Lower leg skin (tissue), 4 donors: Measurements from ENCODE around the gene CSNK1D. TPM values are rescaled to one million over a fixed set of nuclear protein-coding genes. Genes with fewer than 3 reads are reported as not detected.

Experiments used
- DNase-seq, 2 donors: peaks; one replicate each; pipeline ENCODE4 v3.0.0-alpha.2; 2019; ENCODE audit warnings: low spot score in 2 of 2
- H3K4me3 ChIP-seq: fragments of 200-600 bp; sonication (generic); 2 replicates; pipeline ENCODE4 v1.5.1; 2017; ENCODE audit warnings: mild to moderate bottlenecking, low read depth; ENCODE audit not compliant: poor library complexity, severe bottlenecking
- POLR2A ChIP-seq, 2 donors: fragments of 450-650 bp; IDR thresholded peaks; one replicate each; pipeline ENCODE4 v1.6.1; 2016 to 2017; ENCODE audit warnings: antibody characterized with exemption in 2 of 2, mild to moderate bottlenecking in 1 of 2, moderate library complexity in 1 of 2
- WGBS, 2 donors: methylation state at CpG; one replicate each; pipeline ENCODE4 v1.1.5; 2018; 5-methylcytosine and 5-hydroxymethylcytosine counted together
- intact Hi-C: fragments of 100-400 bp; cut with DNase I; formaldehyde crosslinking; loops from one replicate; pipeline ENCODE4 v1.15.0; 2023; ENCODE audit warnings: low total_unique reads
- total RNA-seq, 4 donors: library from RNA; depleted of rRNA; stranded (reverse); fragments of >200 nt; gene quantifications; one replicate each; pipeline ENCODE4 v1.1.0, GENCODE V29; 2016
- TF ChIP-seq, protein P1 (sequence below), 3 donors: fragments of 450-650 bp; IDR thresholded peaks; one replicate each; pipeline ENCODE4 v1.5.1; 2016; ENCODE audit warnings: antibody characterized with exemption in 3 of 3, mild to moderate bottlenecking in 3 of 3, moderate library complexity in 2 of 3

CSNK1D gene
- total RNA-seq, 4 donors from 2014 or later = 46.0 to 88.4 (median 56.4) TPM

DNA sequence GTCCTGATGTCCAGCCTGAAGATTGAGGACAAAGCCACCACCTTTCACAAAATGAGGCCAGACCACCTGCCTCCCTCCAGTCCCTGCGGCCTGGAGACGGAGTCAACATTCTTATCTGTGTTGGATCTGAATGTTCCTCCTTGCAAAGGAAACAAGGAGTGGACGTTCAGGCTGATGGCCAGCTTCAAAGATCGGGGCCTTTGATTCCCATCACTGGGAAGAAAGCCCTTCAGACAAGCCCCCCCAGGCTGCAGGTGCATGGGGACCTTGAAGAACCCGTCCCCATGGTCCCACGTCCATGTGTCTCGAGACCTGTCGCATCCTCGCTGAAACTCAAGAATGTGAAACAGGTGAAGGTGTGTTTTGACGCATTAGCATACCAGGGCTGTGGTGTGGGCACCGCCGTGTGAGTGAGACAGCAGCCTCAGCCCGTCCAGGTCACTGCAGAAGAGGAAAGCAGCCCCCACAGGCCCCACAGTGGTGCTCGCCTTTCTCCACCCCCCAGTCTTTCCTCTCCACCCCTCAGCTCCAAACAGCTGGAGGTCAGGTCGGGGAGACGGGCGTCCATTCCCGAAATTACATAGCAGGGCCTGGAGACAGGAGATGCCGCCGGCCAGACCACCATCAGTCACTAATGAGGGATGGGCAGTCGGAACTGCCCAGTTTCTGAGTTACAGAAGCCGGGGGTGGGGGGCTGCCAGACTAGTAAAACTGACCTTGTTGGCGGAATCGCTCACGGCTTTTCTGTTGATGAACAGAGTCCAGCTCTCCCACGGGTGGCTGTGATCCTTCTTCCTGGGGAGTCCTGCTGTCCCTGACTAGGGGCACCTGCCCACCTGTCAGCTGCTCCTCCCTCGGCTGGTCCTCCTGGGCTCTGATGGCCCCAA is 877 bp upstream of the CSNK1D start:
- TF ChIP-seq POLR2A (IDR thresholded peaks at IDR 0.05) = no peak
- TF ChIP-seq, protein P1, sequence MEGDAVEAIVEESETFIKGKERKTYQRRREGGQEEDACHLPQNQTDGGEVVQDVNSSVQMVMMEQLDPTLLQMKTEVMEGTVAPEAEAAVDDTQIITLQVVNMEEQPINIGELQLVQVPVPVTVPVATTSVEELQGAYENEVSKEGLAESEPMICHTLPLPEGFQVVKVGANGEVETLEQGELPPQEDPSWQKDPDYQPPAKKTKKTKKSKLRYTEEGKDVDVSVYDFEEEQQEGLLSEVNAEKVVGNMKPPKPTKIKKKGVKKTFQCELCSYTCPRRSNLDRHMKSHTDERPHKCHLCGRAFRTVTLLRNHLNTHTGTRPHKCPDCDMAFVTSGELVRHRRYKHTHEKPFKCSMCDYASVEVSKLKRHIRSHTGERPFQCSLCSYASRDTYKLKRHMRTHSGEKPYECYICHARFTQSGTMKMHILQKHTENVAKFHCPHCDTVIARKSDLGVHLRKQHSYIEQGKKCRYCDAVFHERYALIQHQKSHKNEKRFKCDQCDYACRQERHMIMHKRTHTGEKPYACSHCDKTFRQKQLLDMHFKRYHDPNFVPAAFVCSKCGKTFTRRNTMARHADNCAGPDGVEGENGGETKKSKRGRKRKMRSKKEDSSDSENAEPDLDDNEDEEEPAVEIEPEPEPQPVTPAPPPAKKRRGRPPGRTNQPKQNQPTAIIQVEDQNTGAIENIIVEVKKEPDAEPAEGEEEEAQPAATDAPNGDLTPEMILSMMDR (IDR thresholded peaks at IDR 0.05) = no peak
- intact Hi-C loops = no loop called here
- DNase-seq = no peak
- H3K4me3 ChIP-seq = no peak overlapping the region
- 77% methylated on average over 21 to 27 of the region's 27 CpGs for WGBS, 2 donors

DNA sequence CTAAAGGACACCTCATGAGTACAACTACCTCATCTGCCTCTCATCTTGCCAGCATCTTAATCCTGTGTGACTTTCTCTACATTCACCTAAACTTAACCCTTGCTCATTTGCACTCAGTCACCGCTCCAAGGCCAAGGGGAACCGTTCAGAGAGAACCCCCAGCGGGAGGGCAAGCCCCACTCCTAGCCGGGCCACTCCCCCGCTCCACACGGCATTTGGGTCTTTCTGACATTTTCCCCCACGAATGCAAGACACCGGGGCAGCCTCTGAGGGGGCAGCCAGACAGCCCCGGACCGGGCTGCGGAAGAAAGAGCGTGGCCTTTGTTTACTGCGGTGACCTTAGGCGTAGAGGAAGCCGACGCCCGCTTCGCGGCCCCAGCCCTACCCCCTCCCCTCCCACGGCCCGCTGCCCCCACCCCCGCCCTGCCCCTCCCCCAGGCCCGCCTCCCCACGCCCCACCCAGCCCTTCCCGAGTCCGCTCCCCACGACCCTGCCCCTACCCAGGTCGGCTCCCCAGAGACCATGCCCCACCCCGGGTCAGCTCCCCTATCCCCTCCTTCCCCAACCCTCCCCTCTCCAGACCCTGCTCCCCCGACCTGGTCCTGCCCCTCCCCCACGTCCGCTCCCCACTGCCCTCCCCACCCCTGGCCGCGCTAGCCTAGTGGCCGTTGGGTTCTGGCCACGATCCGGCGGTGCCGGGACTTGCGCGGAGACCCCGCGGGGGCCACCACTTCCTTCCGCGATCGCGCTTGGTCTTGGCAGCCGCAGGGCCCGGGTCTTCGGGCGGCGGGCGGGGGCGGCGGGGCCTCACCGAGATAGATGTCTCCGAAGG is 789 bp downstream of the CSNK1D start:
- H3K4me3 ChIP-seq = peak overlapping the region; percentile 97
- TF ChIP-seq, protein P1 (IDR thresholded peaks at IDR 0.05) = no peak
- no peak for TF ChIP-seq POLR2A (IDR thresholded peaks at IDR 0.05)
- intact Hi-C loops = no loop called here
- peak in 1 of 2 donors; percentile 90 for DNase-seq
- 1 to 2% methylated on average over 18 to 30 of the region's 57 CpGs for WGBS, 2 donors

DNA sequence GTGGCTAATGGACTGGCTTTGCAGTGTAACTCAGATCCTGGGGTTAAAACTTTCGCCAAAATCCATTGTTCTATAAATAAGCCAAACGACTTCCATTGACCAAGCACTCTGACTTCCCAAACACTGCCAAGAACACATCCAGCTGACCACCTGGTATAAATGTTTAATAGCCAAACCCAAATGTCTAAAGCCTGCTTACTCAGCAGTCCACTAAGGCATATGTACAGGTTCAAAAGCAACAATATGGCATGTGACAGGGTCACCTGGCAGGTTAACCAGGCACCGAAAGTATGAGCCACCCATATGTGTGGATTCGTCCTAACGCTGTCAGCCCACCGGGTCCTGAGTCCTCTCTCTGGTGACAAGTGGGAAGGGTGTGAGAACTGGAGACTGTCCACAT is 2.1 kb downstream of the CSNK1D start:
- intact Hi-C loops = no loop called here
- TF ChIP-seq, protein P1 (IDR thresholded peaks at IDR 0.05) = no peak
- no peak for TF ChIP-seq POLR2A (IDR thresholded peaks at IDR 0.05)
- no peak overlapping the region for H3K4me3 ChIP-seq
- no peak for DNase-seq
- WGBS, 2 donors = 81 to 91% methylated on average over 6 of the region's 6 CpGs

- TF ChIP-seq POLR2A (IDR thresholded peaks at IDR 0.05) = no peak
- TF ChIP-seq, protein P1 (IDR thresholded peaks at IDR 0.05) = no peak
- H3K4me3 ChIP-seq = no peak overlapping the region
- intact Hi-C loops = no loop called here
- 84% methylated on average over 12 of the region's 12 CpGs for WGBS, 2 donors
- DNase-seq = no peak
Measured at GRCh38 chr17:82270651-82271050, 2.8 kb downstream of the CSNK1D start.

- TF ChIP-seq, protein P1 (IDR thresholded peaks at IDR 0.05) = no peak
- TF ChIP-seq POLR2A (IDR thresholded peaks at IDR 0.05) = no peak
- 74% methylated on average over 13 of the region's 13 CpGs for WGBS, 2 donors
- DNase-seq = no peak
- no peak overlapping the region for H3K4me3 ChIP-seq
- intact Hi-C loops = loop anchor here (5.0 kb wide), 1 partner anchor 1823 kb away; no protein-coding TSS in a partner anchor
Measured at GRCh38 chr17:82269882-82270500, 3.5 kb downstream of the CSNK1D start.
